ENCODE results near the gene MBNL2. TPM values are rescaled to one million over a fixed set of nuclear protein-coding genes. Genes with fewer than 3 reads are reported as not detected.

Gene MBNL2
- total RNA-seq, 1 experiment from 2014 or later: 0.85 TPM

GRCh38 chr13:97425590-97425989 lies 203.5 kb downstream of the MBNL2 start:
- Mint-ChIP-seq H3K9me3 (peaks cover 3% of the 10 kb centered on the region; the same call in 1 of the 2 replicates), H3K4me1 (peaks cover 13% of the 10 kb centered on the region), H3K27me3 (ENCODE audit: low read depth) (no peaks in the 10 kb centered on the region), H3K4me3 (no peak overlapping the region), H3K36me3 (no peaks in the 10 kb centered on the region), H3K27ac (no peak overlapping the region)
- no peak for ATAC-seq
- POLR2A ChIA-PET: no interaction called here
- CTCF ChIA-PET: no interaction called here
- no peak for DNase-seq (ENCODE audit: low spot score)
- TF ChIP-seq TEAD1 (CRISPR knock-in tag; IDR thresholded peaks at IDR 0.05): no peak

GRCh38 chr13:97426695-97427094 lies 204.6 kb downstream of the MBNL2 start:
- H3K27me3 Mint-ChIP-seq (ENCODE audit: low read depth): no peaks in the 10 kb centered on the region
- H3K27ac Mint-ChIP-seq: no peak overlapping the region
- DNase-seq (ENCODE audit: low spot score): no peak
- no peak for ATAC-seq
- H3K9me3 Mint-ChIP-seq: peaks cover 3% of the 10 kb centered on the region; the same call in 1 of the 2 replicates
- H3K4me3 Mint-ChIP-seq: no peak overlapping the region
- no peaks in the 10 kb centered on the region for H3K36me3 Mint-ChIP-seq
- TF ChIP-seq ESRRA (CRISPR knock-in tag; IDR thresholded peaks at IDR 0.05; ENCODE audit: borderline replicate concordance): no peak
- ChIA-PET POLR2A (no interaction called here), CTCF (no interaction called here)
- H3K4me1 Mint-ChIP-seq: peaks cover 19% of the 10 kb centered on the region

GRCh38 chr13:97429681-97430081 lies 207.5 kb downstream of the MBNL2 start:
- no peak overlapping the region for H3K27ac Mint-ChIP-seq
- POLR2A ChIA-PET: no interaction called here
- ATAC-seq: no peak
- H3K4me3 Mint-ChIP-seq: no peak overlapping the region
- DNase-seq (ENCODE audit: low spot score): no peak
- H3K36me3 Mint-ChIP-seq: no peaks in the 10 kb centered on the region
- peaks cover 3% of the 10 kb centered on the region; the same call in 1 of the 2 replicates for H3K9me3 Mint-ChIP-seq
- CTCF ChIA-PET: no interaction called here
- H3K4me1 Mint-ChIP-seq: peaks cover 26% of the 10 kb centered on the region
- TF ChIP-seq MXD4 (CRISPR knock-in tag; IDR thresholded peaks at IDR 0.05; ENCODE audit: borderline replicate concordance): no peak
- no peak for TF ChIP-seq FOXP1 (CRISPR knock-in tag; IDR thresholded peaks at IDR 0.05; ENCODE audit: borderline replicate concordance)
- no peak for TF ChIP-seq E2F5 (CRISPR knock-in tag; IDR thresholded peaks at IDR 0.05)
- no peak for TF ChIP-seq ZNF263 (CRISPR knock-in tag; IDR thresholded peaks at IDR 0.05; ENCODE audit: low read depth)
- TF ChIP-seq ZMAT4 (CRISPR knock-in tag; IDR thresholded peaks at IDR 0.05): no peak
- TF ChIP-seq FOXJ3 (CRISPR knock-in tag; IDR thresholded peaks at IDR 0.05; ENCODE audit: borderline replicate concordance): no peak
- no peak for TF ChIP-seq ERG (CRISPR knock-in tag; IDR thresholded peaks at IDR 0.05)
- no peak for TF ChIP-seq AR (CRISPR knock-in tag; IDR thresholded peaks at IDR 0.05)
- no peak for TF ChIP-seq ATF6 (CRISPR knock-in tag; IDR thresholded peaks at IDR 0.05)
- TF ChIP-seq MYBL2 (CRISPR knock-in tag; IDR thresholded peaks at IDR 0.05): no peak
- no peak for TF ChIP-seq GRHL2 (CRISPR knock-in tag; IDR thresholded peaks at IDR 0.05; ENCODE audit: insufficient replicate concordance, severe bottlenecking)
- no peak for TF ChIP-seq ZNF121 (CRISPR knock-in tag; IDR thresholded peaks at IDR 0.05)
- TF ChIP-seq ZNF138 (CRISPR knock-in tag; conservative IDR thresholded peaks at IDR 0.05): no peak
- no peak for TF ChIP-seq USF2 (CRISPR knock-in tag; IDR thresholded peaks at IDR 0.05)
- H3K27me3 Mint-ChIP-seq (ENCODE audit: low read depth): no peaks in the 10 kb centered on the region
